ENCODE measurements around the gene SLC5A9. TPM values are rescaled to one million over a fixed set of nuclear protein-coding genes. Genes with fewer than 3 reads are reported as not detected.
A peak's percentile ranks its signal among the peaks of the same experiment; 100 is the strongest.
"Not testable (repeated sequence)": the region's sequence is repeated elsewhere in the genome, so short reads cannot be mapped to it uniquely, and the experiment has no call there.

SLC5A9 gene
- total RNA-seq, 2 donors from 2014 or later: 3.5 to 5.7 TPM

DNA sequence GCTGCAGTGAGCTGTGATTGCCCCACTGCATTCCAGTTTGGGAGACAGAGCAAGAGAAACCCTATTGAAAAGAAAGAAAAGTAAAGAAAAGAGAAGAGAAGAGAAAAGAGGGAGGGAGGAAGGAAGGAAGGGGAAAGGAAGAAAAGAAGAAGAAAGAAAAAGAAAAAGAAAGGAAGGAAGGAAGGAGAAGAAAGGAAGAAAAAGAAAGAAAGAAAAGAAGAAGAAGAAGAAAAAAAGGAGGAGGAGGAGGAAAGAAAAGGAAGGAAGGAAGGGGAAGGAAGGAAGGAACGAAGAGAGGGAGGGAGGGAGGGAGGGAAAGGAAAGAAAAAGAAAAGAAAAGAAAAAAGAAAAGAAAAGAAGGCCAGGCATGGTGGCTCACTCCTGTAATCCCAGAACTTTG is 10.2 kb downstream of the SLC5A9 start:
- intact Hi-C loops (cut with DNase I, micrococcal nuclease): no loop called here
- no peak for ATAC-seq
- no peak for DNase-seq

DNA sequence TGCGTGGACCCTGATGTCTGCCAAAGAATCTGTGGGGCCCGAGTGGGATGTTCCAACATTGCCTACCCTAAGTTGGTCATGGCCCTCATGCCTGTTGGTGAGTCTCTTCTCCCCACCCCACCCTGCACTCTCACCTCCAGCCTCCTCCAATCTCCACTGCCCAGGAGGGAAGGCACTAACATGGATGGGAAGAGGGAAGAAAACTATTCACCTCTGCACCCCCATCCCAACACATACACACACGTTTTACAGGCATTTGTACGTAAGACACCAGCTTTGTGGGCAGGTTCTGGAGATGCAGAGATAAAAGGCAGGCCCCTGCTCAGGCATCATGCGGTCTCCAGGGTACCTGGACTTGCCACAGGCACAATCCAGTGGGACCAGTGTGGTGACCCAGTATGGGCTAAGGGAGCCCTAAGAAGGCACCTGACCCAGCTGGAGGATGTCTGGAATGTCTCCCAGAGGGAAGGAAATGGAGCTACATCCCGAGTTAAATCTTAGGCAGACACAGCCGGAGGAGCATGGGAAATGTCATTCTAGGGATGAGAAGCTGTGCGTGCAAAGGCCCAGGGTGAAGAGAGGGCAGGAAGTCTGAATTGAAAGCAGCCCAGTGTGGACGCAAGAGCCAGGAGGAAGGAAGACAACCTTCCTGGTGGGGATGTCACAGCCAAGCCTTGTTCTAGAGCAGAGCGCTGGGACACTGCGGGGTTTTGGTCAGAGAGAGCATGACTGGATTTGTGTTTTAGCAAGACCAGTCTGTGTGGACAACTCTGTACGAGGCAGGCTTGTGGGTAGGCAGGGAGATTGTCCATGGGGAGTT is 11.4 kb downstream of the SLC5A9 start:
- no peak for ATAC-seq
- no peak for DNase-seq
- intact Hi-C loops (cut with DNase I, micrococcal nuclease): no loop called here

DNA sequence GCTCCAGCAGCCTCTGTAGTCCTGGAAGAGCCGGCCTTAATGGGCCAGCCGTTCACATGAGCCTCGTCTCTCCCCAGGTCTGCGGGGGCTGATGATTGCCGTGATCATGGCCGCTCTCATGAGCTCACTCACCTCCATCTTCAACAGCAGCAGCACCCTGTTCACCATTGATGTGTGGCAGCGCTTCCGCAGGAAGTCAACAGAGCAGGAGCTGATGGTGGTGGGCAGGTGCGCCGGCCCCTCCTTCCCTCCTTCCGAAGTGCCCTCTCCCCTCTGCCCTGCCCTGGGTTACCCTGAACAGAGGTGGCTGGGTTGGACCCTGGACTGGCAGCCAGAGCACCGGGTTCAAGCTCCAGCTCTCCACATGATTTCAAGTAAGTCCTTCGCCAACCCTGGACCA is 13.1 kb downstream of the SLC5A9 start:
- intact Hi-C loops (cut with DNase I, micrococcal nuclease): no loop called here
- DNase-seq (no peak), ATAC-seq (no peak)

DNA sequence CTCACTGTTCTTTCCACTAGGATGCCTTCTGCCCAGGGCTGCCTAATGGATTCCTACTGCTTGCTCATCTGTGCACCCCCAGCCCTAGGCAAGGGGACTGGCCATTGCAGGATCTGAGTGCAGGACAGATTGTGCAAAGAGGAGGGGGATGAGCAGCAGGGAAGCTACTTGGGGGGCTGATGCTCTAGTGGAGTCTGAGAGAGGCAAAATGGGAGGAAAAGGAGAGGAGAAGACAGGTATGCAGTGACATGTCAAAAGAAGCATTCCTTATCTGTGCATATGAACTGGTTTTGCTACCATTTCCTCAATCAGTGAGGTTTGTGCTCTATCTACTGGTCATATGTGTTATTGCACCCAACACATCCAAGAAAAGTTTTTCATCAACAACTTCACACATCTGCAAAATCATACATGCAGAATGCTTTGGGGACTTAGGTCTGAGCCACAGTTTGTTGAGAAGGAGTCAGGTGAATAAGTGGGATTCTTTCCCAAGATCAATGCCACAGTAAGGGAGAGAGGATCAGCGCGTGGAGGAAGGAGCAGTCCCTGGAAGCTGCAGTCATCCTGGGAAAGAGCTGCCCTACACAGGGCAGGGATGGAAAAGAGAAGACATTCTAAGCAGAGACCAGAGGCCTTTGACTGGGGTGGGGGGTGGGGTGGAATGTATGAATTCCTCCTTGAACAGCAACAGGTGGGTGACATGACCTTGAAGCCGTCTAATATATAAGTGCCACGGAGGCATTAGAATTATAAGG is 14.4 kb downstream of the SLC5A9 start:
- ATAC-seq (peak; percentile 83), DNase-seq (no peak)
- intact Hi-C loops (cut with DNase I, micrococcal nuclease): no loop called here

DNA sequence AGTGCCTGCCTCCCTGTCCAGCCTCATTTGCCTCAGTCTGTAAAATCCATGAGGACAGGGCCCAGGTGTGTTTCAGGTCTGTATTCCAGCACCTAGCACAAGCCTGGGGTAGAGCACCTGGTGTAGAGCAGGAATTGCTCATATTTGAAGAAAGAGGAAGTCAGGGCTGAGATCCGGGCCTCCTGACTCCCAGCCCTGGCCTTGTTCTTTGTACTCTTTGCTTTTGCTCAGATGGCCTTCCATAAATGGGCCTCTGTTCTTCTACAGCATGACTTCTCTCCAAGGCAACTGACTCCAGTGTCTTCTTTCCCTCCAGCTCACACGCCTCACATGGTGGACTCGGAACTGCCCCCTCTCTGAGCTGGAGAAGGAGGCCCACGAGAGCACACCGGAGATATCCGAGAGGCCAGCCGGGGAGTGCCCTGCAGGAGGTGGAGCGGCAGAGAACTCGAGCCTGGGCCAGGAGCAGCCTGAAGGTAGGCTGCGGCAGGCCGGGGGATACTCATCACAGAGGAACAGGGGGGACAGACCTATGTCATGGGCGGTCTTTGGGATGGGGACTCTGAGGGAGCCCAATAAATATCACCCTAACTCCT is 19.7 kb downstream of the SLC5A9 start:
- ATAC-seq: peak; percentile 17
- intact Hi-C loops (cut with DNase I, micrococcal nuclease): no loop called here
- no peak for DNase-seq

DNA sequence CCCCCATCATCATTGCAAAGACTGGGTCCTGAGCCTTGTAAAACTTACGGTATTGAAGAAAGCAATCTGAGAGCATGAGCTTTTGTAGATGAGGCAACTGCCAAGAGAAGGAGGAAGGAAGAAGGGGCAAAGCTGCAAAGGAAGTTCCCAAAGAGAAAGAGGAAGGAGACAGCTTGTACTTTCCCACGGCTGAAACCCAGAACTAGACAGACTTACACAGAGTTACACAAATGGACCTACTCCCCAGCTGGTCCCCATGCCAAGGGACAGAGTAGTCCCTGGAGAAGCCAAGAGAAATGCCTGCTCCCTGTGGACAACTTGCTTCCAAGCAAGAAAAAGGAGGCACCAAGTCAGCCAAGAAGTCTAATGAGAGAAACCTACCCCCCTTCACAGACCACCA is 22.6 kb downstream of the SLC5A9 start:
- intact Hi-C loops (cut with DNase I, micrococcal nuclease): no loop called here
- no peak for ATAC-seq
- DNase-seq: no peak

DNA sequence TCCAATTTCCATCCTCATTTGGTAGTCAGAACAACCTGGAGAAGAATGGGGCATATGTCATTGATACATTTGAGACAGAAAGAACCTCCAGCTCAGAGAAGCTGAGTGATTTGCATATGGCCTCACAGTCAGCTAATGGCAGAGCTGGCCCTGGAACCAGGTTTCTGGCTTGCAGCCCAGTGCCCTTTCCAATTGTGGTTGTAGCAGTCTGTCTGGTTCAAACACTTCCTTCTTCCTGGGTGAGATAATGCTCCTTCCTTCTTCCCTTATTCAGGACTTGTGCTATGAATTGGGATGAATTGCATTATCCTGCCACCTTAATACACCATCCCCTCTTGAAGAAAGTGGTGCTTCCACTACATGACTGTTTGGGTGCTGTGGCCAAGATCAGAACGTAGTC is 24.2 kb downstream of the SLC5A9 start:
- ATAC-seq (peak; percentile 90), DNase-seq (peak; percentile 87)
- intact Hi-C loops (cut with DNase I, micrococcal nuclease): no loop called here

DNA sequence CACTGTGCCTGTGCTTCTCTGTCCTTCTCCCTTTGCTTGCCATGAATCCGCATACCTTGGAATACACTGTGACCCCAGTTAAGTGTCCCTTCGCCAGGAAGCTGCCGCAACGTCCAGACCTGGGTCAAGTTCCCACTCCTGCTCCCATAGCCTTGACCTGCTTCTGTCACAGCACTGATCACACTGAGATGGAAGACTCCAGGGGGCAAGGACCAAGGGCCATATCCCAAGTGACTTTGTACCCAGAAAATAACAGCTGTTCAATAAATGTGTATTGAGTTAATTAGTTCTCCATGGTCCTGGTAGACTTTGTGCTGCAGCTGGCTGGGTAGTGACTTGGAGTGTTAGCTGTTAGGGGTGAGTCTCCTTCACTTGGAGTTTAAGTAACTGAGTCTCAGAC is 25.8 kb downstream of the SLC5A9 start:
- intact Hi-C loops (cut with DNase I, micrococcal nuclease): no loop called here
- no peak for DNase-seq
- no peak for ATAC-seq

DNA sequence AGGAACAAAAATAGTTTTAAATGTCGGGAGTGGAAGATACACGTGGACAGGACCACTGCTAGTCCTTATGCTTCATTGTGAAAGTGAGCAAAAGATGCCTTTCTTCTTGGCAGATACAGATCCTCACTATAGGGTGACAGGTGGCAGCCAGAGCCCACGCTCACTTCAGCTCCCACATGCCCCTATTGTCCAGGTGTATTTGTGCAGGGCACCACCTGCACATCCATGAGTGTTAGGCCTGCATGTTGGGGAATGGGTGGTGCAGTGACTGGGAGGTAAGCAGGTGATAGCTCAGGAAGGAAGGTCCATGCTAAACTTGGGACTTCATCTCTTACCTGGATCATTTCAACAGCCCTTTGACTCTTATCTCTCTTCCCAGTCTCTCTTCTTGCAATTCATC is 27.4 kb downstream of the SLC5A9 start:
- intact Hi-C loops (cut with DNase I, micrococcal nuclease): no loop called here
- ATAC-seq (peak; percentile 45), DNase-seq (no peak)

DNA sequence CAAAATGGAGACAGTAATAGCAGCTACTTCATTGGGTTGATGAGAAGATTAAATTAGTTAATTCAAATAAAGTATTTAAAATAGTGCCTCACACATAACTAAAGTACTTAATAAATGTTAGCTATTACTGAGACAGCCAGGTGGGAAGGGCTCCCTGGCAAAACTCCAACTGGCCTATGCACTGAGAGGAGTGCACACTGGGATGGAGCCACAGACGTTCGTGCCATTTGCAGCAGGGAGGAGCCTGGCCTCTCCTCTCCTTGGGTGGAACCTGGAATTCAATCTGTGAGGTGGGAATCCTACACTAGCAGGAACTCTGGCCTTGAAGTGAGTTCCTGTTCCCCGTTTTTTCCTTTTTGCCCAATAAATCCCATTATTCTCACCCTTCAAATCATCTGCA is 28.1 kb downstream of the SLC5A9 start:
- ATAC-seq (peak; percentile 66), DNase-seq (peak in 1 of 2 donors; percentile 62)
- intact Hi-C loops (cut with DNase I, micrococcal nuclease): no loop called here

DNA sequence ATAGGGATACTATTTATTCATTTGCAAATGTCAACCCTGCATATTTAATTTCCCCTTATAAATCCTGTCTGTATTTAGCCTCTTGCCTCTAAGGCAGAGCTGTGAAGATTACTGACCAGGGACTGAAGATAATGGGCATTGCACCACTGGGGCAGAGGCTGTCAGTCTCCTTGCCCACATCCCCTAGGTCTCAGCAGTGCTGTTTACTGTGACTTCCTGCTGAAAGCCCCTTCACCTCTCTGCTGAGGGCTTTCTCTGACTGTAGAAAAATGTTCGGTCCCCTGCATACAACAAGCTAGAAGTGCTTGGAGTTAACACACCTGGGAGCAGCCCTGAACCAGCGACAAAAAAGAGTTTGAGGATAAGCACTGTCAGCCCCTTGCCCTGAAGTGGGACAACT is 28.8 kb downstream of the SLC5A9 start:
- ATAC-seq: peak; percentile 6
- intact Hi-C loops (cut with DNase I, micrococcal nuclease): no loop called here
- no peak for DNase-seq

DNA sequence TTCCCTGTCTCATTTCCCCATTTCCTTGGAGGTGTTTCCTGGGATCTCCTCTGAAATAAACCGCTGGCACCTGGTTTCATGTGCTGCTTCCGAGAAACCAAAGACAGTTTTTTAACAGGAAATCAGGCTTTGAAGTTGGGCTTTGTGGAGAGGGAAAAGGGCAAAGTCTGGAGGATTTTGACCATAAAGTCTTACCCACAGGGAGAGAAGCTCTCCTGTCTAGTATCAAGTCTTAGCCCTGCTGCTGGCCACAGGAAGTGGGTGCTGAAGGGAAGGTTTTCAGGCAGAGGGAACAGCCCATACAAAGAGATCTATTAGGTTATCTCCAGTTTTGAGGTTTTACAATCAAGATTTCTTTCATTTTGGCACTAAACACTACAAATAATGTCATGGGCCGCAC is 29.3 kb downstream of the SLC5A9 start:
- ATAC-seq: peak; percentile 46
- intact Hi-C loops (cut with DNase I, micrococcal nuclease): no loop called here

DNA sequence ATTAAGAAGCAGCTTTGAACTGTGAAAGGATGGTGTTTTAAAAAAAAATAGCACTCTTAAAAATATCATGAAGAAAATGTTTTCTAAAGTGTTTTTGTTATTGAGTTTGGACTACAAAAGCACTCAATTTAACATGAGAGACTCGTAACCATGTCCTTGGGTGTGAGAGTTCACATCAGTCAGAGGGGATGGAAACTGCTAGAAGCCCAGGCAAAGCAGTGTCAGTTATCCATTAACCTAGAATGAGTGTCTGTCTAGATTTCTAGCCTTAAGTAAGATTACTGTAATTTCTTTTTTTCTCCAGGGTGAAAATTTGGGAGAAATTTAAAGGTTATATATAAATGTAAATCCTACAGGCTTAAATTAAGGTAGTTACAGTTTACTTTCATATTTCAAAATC is 31.7 kb downstream of the SLC5A9 start:
- intact Hi-C loops (cut with DNase I, micrococcal nuclease): no loop called here
- ATAC-seq: no peak
- DNase-seq: no peak

More for the DNA sequence above, 29.3 kb downstream of the SLC5A9 start:
- no peak for DNase-seq

DNA sequence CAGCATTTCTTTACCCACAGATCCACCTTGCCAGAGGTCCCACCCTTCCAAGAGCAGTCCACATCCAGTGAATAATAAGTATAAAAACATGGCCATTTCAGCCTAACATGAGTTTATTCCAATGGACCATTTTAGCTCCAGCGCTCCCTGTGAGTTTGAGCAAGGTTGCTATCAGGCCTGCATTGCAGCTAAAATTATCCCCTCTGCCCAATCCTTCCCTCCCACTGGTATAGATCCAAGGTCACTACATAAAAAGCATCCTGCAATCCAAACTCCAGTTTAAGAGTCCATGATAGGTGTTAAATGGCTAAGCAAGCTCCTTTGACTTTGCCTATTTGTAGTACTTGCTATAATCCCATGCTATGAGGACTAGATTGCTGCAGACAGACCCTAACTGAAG is 35.6 kb downstream of the SLC5A9 start:
- intact Hi-C loops (cut with DNase I, micrococcal nuclease): no loop called here
- ATAC-seq (no peak), DNase-seq (no peak)

DNA sequence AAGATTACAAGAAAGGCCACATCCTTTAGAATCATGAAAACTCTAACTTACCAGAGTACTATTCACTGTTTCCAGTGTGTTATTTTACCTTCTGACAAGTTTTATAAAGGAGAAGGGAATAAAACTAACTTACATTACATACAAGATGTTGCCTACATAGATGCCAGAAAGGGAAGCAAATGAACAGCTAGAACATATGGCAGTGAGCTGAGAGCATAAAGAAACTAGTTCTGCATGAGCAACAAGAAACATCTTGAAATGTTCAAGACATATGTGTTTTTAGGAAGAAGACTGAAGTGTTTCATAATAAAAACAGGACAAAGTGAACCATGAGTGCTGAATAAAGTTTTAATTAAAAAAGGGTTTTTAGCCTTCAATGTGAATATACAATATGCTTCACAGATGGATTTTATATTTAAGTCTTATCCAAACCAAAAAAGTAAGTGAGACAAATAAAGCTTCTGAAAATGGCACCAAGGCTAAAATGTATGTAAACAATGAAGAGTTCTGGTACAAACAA is 39.4 kb downstream of the SLC5A9 start:
- intact Hi-C loops (cut with DNase I, micrococcal nuclease): no loop called here
- no peak for ATAC-seq
- DNase-seq: no peak

DNA sequence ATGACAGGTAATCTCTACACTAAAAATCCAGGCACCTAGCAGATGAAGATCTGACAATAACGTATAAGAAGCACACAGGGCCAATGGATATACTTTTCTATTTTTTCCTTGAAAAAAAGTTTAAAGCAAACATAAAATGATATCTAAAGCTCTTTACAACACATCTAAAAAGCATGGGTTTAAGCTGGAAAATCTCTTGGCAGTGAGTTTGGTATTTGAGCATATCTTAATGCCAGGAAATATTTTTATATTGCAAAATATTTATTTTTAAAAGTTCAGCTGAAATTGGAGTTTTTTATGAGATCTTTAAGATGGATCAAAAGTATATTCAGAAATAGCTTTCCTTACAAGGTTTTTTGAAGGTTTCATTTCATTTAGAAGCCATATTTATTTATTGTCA is 40.5 kb downstream of the SLC5A9 start:
- ATAC-seq: no peak
- DNase-seq: no peak
- intact Hi-C loops (cut with DNase I, micrococcal nuclease): no loop called here

DNA sequence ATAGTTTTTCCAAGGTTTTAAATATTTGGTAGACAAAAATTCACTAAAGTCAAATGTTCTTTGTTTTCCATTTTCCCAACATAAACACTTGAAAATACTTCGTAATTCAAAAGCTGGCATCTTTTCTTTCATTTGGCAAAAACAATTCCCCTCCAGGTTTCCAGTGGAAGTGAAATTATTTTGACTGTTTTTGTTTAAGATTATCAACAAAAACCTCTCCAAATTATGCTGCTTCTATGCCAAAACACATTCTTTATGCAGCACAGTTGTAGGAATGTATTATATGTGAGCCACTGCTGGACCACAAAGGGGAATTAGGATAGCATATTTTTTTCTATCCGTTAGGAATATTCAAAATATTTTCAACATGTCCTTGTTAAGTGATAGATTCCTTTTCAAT is 44.1 kb downstream of the SLC5A9 start:
- ATAC-seq (no peak), DNase-seq (no peak)
- intact Hi-C loops (cut with DNase I, micrococcal nuclease): no loop called here

DNA sequence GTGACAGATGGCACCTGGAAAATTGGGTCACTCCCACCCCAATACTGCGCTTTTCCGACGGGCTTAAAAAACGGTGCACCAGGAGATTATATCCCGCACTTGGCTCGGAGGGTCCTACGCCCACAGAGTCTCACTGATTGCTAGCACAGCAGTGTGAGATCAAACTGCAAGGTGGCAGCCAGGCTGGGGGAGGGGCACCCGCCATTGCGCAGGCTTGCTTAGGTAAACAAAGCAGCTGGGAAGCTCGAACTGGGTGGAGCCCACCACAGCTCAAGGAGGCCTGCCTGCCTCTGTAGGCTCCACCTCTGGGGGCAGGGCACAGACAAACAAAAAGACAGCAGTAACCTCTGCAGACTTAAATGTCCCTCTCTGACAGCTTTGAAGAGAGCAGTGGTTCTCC is 54.9 kb downstream of the SLC5A9 start:
- ATAC-seq; intact Hi-C loops (cut with DNase I, micrococcal nuclease); DNase-seq: not testable (repeated sequence)

DNA sequence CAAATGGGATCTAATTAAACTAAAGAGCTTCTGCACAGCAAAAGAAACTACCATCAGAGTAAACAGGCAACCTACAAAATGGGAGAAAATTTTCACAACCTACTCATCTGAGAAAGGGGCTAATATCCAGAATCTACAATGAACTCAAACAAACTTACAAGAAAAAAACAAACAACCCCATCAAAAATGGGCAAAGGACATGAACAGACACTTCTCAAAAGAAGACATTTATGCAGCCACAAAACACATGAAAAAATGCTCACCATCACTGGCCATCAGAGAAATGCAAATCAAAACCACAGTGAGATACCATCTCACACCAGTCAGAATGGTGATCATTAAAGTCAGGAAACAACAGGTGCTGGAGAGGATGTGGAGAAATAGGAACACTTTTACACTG is 59.8 kb downstream of the SLC5A9 start:
- ATAC-seq; DNase-seq; intact Hi-C loops (cut with DNase I, micrococcal nuclease): not testable (repeated sequence)

Data from left colon (tissue), 2 donors.